HEK293 (cell line): Measurements from ENCODE around the gene PCDHAC2.

Experiments used
- ZBTB21 ChIP-seq: fragments of 450-650 bp; formaldehyde crosslinking; IDR thresholded peaks from 2 replicates; pipeline ENCODE4 v1.5.1; 2017; ENCODE audit warnings: missing biosample characterization, missing genetic modification characterization
- ZFP37 ChIP-seq: fragments of 450-650 bp; formaldehyde crosslinking; IDR thresholded peaks from 2 replicates; pipeline ENCODE4 v1.5.1; 2016; ENCODE audit warnings: missing biosample characterization, missing genetic modification characterization
- TF ChIP-seq, protein P1 (sequence below): fragments of 450-650 bp; formaldehyde crosslinking; IDR thresholded peaks from 2 replicates; pipeline ENCODE4 v1.5.1; 2016; ENCODE audit warnings: missing biosample characterization, missing genetic modification characterization
- TF ChIP-seq, protein P2 (sequence below): fragments of 450-650 bp; formaldehyde crosslinking; IDR thresholded peaks from 2 replicates; pipeline ENCODE4 v1.5.1; 2016; ENCODE audit warnings: missing biosample characterization, missing genetic modification characterization, borderline replicate concordance
- TF ChIP-seq, protein P3 (sequence below): fragments of 450-650 bp; formaldehyde crosslinking; IDR thresholded peaks from 2 replicates; pipeline ENCODE4 v1.5.1; 2016; ENCODE audit warnings: missing biosample characterization, missing genetic modification characterization
- TF ChIP-seq, protein P4 (sequence below): fragments of 450-650 bp; formaldehyde crosslinking; conservative IDR thresholded peaks from 2 replicates; pipeline ENCODE4 v1.5.1; 2016; ENCODE audit warnings: low read depth, missing biosample characterization, missing genetic modification characterization
- TF ChIP-seq, protein P5 (sequence below): IDR thresholded peaks from 2 replicates; pipeline ENCODE4 v1.6.1; 2011; ENCODE audit warnings: mild to moderate bottlenecking, low read depth, low read length, borderline replicate concordance

DNA sequence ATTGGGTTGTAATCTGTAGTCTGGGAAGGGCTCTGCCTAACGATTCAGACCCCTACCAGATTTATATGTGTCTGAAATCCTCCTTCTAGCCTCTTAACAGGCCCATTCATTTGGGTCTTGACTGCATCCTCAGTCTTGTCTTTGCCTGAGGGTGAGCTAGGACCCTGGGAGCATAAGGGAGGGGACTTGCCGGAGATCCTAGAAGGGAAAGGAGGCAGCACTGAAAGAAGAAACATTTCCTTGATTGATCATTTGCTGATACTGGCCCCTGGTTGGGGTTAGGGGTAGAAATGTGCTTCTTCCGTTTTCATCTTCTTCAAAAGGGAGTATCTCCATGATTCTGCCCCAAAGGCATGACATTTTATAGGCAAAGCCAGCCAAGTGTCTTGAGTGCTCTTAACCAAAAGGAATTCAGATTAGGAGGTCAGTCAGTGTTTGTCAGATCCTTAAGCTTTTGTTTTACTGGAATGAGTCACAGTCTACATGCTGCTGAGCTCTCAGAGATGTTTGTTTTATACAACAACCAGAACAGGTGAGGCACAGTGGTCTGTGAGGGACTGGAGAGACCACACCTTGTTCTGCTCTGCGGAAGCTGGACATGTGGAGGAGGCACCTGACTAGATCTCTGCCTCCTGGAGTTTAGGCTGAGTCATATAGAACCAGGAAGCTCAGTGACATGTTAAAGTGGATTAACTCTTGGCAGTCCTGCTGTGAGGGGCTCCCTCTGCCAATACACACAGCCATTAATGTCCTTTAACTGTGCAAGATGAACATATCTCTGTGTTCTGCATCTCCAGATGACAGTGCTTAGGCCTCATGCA lies 37.7 kb downstream of the PCDHAC2 start:
- TF ChIP-seq ZBTB21 (tag by site-specific recombination) = 0 out of 2 replicates have a peak, but pooled peaks have one; percentile 14
- TF ChIP-seq, protein P1, sequence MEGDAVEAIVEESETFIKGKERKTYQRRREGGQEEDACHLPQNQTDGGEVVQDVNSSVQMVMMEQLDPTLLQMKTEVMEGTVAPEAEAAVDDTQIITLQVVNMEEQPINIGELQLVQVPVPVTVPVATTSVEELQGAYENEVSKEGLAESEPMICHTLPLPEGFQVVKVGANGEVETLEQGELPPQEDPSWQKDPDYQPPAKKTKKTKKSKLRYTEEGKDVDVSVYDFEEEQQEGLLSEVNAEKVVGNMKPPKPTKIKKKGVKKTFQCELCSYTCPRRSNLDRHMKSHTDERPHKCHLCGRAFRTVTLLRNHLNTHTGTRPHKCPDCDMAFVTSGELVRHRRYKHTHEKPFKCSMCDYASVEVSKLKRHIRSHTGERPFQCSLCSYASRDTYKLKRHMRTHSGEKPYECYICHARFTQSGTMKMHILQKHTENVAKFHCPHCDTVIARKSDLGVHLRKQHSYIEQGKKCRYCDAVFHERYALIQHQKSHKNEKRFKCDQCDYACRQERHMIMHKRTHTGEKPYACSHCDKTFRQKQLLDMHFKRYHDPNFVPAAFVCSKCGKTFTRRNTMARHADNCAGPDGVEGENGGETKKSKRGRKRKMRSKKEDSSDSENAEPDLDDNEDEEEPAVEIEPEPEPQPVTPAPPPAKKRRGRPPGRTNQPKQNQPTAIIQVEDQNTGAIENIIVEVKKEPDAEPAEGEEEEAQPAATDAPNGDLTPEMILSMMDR (tag by site-specific recombination) = no peak
- TF ChIP-seq, protein P2, sequence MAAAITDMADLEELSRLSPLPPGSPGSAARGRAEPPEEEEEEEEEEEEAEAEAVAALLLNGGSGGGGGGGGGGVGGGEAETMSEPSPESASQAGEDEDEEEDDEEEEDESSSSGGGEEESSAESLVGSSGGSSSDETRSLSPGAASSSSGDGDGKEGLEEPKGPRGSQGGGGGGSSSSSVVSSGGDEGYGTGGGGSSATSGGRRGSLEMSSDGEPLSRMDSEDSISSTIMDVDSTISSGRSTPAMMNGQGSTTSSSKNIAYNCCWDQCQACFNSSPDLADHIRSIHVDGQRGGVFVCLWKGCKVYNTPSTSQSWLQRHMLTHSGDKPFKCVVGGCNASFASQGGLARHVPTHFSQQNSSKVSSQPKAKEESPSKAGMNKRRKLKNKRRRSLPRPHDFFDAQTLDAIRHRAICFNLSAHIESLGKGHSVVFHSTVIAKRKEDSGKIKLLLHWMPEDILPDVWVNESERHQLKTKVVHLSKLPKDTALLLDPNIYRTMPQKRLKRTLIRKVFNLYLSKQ = no peak
- TF ChIP-seq ZFP37 (tag by site-specific recombination) = no peak
- TF ChIP-seq, protein P3, sequence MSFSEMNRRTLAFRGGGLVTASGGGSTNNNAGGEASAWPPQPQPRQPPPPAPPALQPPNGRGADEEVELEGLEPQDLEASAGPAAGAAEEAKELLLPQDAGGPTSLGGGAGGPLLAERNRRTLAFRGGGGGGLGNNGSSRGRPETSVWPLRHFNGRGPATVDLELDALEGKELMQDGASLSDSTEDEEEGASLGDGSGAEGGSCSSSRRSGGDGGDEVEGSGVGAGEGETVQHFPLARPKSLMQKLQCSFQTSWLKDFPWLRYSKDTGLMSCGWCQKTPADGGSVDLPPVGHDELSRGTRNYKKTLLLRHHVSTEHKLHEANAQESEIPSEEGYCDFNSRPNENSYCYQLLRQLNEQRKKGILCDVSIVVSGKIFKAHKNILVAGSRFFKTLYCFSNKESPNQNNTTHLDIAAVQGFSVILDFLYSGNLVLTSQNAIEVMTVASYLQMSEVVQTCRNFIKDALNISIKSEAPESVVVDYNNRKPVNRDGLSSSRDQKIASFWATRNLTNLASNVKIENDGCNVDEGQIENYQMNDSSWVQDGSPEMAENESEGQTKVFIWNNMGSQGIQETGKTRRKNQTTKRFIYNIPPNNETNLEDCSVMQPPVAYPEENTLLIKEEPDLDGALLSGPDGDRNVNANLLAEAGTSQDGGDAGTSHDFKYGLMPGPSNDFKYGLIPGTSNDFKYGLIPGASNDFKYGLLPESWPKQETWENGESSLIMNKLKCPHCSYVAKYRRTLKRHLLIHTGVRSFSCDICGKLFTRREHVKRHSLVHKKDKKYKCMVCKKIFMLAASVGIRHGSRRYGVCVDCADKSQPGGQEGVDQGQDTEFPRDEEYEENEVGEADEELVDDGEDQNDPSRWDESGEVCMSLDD = no peak
- TF ChIP-seq, protein P4, sequence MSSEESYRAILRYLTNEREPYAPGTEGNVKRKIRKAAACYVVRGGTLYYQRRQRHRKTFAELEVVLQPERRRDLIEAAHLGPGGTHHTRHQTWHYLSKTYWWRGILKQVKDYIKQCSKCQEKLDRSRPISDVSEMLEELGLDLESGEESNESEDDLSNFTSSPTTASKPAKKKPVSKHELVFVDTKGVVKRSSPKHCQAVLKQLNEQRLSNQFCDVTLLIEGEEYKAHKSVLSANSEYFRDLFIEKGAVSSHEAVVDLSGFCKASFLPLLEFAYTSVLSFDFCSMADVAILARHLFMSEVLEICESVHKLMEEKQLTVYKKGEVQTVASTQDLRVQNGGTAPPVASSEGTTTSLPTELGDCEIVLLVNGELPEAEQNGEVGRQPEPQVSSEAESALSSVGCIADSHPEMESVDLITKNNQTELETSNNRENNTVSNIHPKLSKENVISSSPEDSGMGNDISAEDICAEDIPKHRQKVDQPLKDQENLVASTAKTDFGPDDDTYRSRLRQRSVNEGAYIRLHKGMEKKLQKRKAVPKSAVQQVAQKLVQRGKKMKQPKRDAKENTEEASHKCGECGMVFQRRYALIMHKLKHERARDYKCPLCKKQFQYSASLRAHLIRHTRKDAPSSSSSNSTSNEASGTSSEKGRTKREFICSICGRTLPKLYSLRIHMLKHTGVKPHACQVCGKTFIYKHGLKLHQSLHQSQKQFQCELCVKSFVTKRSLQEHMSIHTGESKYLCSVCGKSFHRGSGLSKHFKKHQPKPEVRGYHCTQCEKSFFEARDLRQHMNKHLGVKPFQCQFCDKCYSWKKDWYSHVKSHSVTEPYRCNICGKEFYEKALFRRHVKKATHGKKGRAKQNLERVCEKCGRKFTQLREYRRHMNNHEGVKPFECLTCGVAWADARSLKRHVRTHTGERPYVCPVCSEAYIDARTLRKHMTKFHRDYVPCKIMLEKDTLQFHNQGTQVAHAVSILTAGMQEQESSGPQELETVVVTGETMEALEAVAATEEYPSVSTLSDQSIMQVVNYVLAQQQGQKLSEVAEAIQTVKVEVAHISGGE = no peak
- TF ChIP-seq, protein P5, sequence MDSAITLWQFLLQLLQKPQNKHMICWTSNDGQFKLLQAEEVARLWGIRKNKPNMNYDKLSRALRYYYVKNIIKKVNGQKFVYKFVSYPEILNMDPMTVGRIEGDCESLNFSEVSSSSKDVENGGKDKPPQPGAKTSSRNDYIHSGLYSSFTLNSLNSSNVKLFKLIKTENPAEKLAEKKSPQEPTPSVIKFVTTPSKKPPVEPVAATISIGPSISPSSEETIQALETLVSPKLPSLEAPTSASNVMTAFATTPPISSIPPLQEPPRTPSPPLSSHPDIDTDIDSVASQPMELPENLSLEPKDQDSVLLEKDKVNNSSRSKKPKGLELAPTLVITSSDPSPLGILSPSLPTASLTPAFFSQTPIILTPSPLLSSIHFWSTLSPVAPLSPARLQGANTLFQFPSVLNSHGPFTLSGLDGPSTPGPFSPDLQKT = no peak
